ENCODE results near the gene PRKAG2. TPM values are rescaled to one million over a fixed set of nuclear protein-coding genes. Genes with fewer than 3 reads are reported as not detected.

The PRKAG2 gene
- total and polyA plus RNA-seq, 2 experiments from 2014 or later: 9.1 to 14.9 TPM

DNA sequence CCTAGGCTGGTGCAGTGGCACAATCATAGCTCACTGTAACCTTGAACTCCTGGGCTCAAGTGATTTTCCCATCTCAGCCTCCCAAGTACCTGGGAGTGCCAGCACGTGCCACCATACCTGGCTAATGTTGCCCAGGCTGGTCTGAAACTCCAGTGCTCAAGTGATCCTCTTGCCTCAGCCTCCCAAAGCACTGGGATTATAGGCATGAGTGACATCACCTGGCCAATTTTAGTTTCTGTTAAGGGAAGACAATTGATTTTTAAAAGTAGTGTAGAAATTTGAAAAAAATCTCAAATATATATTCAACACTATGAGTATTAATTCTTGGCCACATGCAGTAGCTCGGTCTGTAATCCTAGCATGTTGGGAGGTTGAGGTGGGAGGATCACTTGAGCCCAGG lies 235.3 kb downstream of the PRKAG2 start (continued):
- TF ChIP-seq ZNF462 (CRISPR knock-in tag; IDR thresholded peaks at IDR 0.05) (no peak), EZH2phosphoT487 (IDR thresholded peaks at IDR 0.05; ENCODE audit: unreplicated experiment) (no peak)

DNA sequence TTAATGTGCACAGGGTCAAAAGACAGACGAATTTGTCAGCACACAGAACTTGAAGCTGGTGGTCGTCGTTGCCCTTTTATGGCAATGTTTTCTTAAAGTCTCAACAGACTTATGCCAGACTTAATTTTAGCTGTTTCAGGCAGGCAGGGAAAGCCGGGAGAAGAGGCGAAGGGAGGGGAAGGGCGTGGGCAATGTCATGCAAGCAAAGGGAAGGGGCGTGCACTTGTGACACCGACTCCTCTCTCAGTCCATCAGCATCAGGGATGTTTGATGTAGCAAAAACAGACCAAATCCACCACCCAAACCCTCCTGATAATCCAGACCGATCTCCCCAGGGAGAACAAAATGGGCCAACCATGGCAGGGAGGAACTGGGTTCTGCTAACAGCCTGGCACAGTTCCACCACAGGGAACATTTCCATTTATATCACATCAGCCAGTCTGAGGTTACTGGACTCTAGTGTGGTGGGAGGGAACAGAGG lies 239.1 kb downstream of the PRKAG2 start:
- H3K27ac ChIP-seq (ENCODE audit: low read depth): no peak overlapping the region
- Mint-ChIP-seq H3K27me3 (ENCODE audit: insufficient read depth, low read depth, poor library complexity) (peaks cover 15% of the 10 kb centered on the region), H3K4me1 (peaks cover 3% of the 10 kb centered on the region; the same call in 2 of the 3 replicates), H3K36me3 (ENCODE audit: low read depth) (peaks cover 6% of the 10 kb centered on the region; the same call in 2 of the 3 replicates), H3K27ac (no peak overlapping the region), H3K4me3 (no peak overlapping the region), H3K9me3 (peaks cover 11% of the 10 kb centered on the region)
- TF ChIP-seq EZH2phosphoT487 (IDR thresholded peaks at IDR 0.05; ENCODE audit: unreplicated experiment) (no peak), EZH2 (IDR thresholded peaks at IDR 0.05; ENCODE audit: low read depth, unreplicated experiment) (no peak), JUNB (IDR thresholded peaks at IDR 0.05; ENCODE audit: unreplicated experiment) (no peak), ETS1 (IDR thresholded peaks at IDR 0.05) (no peak), CREB1 (CRISPR knock-in tag; IDR thresholded peaks at IDR 0.05; ENCODE audit: low read depth) (no peak), ZNF114 (CRISPR knock-in tag; IDR thresholded peaks at IDR 0.05) (no peak), NANOG (IDR thresholded peaks at IDR 0.05; ENCODE audit: borderline replicate concordance) (no peak), REST (IDR thresholded peaks at IDR 0.05; ENCODE audit: unreplicated experiment) (no peak), ZNF331 (CRISPR knock-in tag; IDR thresholded peaks at IDR 0.05; ENCODE audit: low read depth) (no peak)
- 0 out of 2 replicates have a peak, but pooled peaks cover 4% of the 10 kb centered on the region for H3K9me2 ChIP-seq (ENCODE audit: insufficient read depth)
- H3K27me3 ChIP-seq (ENCODE audit: insufficient read depth): peaks cover 7% of the 10 kb centered on the region; the same call in 1 of the 2 replicates
- peaks cover 8% of the 10 kb centered on the region for H3F3A ChIP-seq (replicated peaks; ENCODE audit: low read depth)
- no peak overlapping the region for H2AFZ ChIP-seq
- no peaks in the 10 kb centered on the region for H3K4me1 ChIP-seq (ENCODE audit: insufficient read depth)
- H3K79me2 ChIP-seq (replicated peaks; ENCODE audit: insufficient read depth): no peaks in the 10 kb centered on the region
- no peak for ATAC-seq
- no peak overlapping the region for H3K4me2 ChIP-seq
- DNase-seq (ENCODE audit: low spot score): no peak
- H3K36me3 ChIP-seq (ENCODE audit: insufficient read depth): no peaks in the 10 kb centered on the region; the same call in 1 of the 2 replicates
- no peaks in the 10 kb centered on the region for H4K20me1 ChIP-seq (replicated peaks; ENCODE audit: insufficient read depth)
- H3K4me3 ChIP-seq: no peak overlapping the region
